Measurements from ENCODE around the gene CTNNA3. TPM values are rescaled to one million over a fixed set of nuclear protein-coding genes. Genes with fewer than 3 reads are reported as not detected.

The CTNNA3 gene
- not detected in 2 replicates for total RNA-seq

DNA sequence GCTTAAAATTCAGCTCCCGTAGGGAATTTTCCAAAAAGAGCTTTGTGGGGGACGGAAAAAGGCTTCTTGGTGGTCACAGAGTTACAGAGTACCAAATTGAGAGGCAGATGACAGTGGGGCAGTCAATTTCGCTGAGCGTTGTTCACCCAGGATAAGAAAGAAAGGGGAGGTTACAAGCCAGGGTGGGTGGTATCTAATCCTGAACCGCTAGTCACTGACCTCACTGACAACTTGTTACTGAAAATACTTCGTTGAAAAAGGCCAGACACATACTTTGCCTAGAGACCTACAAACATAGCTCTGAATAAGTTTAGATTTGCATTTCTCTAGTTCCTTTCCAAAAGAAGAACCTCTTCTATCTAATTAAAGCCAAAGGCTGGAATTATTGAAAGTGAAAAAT is at the start of gene CTNNA3:
Gene CTNNA3, minus strand, starts transcription at position 167 of the 400 bp plus-strand sequence.

DNA sequence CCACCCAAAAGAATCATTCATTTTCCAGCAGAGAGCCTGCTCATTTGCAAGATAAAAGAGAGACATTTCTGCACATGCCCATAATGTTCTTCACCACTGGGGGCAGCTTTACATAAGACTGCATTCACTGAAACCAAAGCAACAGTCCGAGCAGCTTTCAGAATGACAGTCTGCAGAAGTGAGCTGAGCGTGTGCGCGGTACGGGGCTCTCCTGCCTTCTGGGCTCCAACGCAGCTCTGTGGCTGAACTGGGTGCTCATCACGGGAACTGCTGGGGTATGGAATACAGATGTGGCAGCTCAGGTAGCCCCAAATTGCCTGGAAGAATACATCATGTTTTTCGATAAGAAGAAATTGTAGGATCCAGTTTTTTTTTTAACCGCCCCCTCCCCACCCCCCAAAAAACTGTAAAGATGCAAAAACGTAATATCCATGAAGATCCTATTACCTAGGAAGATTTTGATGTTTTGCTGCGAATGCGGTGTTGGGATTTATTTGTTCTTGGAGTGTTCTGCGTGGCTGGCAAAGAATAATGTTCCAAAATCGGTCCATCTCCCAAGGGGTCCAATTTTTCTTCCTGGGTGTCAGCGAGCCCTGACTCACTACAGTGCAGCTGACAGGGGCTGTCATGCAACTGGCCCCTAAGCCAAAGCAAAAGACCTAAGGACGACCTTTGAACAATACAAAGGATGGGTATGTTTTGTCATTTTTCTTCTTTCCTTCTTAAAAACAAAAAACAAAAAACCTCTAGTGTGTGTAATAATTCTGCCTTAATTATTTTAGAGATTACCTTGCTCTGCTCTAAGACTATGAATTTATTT is 769.9 kb downstream of the CTNNA3 start, which contains the start of gene LRRTM3:
Gene LRRTM3, plus strand, starts transcription at position 141 of the 820 bp plus-strand sequence.

Other genes with a start within 250 kb of the CTNNA3 start
- gene DNAJC12, start 142.0 kb upstream of the CTNNA3 start, total RNA-seq = 1.1 and 6.1 TPM in 2 replicates
- gene SIRT1, start 188.5 kb upstream of the CTNNA3 start, total RNA-seq = 5.5 and 10.6 TPM in 2 replicates